ENCODE measurements around the gene BSN. TPM values are rescaled to one million over a fixed set of nuclear protein-coding genes. Genes with fewer than 3 reads are reported as not detected.

BSN gene
- total RNA-seq, 1 experiment from 2014 or later, result 0.87 TPM

DNA sequence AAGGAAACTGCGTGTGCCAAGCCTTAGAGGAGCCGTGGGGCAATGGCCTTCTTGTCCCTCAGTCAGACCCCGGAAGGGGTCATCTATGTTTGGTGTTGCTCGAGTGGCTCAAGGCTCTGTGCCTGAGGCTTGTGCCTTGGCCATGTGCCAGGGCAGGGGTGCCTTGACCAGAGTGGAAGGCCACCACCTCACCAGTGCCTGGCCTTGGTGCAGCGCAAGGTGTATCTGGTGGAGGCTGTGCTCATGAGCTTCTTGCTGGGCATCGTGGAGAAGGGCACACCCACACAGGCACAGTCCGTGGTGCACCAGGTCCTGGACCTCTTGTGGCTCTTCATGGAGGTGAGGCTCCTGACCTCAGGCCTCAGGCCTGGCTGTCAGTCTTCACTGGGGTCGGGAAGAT lies 145.7 kb downstream of the BSN start:
- no peaks in the 10 kb centered on the region for H3K27me3 ChIP-seq (ENCODE audit: control insufficient read depth, insufficient read depth, low read length)
- no TSS peak for BruUV-seq (replicated peaks)
- TF ChIP-seq TCF7L2 (IDR thresholded peaks at IDR 0.05; ENCODE audit: low read depth, low read length) (no peak), POLR2AphosphoS5 (IDR thresholded peaks at IDR 0.05; ENCODE audit: low read depth, low read length) (no peak), SIN3A (IDR thresholded peaks at IDR 0.05; ENCODE audit: borderline replicate concordance, insufficient read depth, low read depth, low read length) (no peak)
- TF ChIP-seq, protein P1, sequence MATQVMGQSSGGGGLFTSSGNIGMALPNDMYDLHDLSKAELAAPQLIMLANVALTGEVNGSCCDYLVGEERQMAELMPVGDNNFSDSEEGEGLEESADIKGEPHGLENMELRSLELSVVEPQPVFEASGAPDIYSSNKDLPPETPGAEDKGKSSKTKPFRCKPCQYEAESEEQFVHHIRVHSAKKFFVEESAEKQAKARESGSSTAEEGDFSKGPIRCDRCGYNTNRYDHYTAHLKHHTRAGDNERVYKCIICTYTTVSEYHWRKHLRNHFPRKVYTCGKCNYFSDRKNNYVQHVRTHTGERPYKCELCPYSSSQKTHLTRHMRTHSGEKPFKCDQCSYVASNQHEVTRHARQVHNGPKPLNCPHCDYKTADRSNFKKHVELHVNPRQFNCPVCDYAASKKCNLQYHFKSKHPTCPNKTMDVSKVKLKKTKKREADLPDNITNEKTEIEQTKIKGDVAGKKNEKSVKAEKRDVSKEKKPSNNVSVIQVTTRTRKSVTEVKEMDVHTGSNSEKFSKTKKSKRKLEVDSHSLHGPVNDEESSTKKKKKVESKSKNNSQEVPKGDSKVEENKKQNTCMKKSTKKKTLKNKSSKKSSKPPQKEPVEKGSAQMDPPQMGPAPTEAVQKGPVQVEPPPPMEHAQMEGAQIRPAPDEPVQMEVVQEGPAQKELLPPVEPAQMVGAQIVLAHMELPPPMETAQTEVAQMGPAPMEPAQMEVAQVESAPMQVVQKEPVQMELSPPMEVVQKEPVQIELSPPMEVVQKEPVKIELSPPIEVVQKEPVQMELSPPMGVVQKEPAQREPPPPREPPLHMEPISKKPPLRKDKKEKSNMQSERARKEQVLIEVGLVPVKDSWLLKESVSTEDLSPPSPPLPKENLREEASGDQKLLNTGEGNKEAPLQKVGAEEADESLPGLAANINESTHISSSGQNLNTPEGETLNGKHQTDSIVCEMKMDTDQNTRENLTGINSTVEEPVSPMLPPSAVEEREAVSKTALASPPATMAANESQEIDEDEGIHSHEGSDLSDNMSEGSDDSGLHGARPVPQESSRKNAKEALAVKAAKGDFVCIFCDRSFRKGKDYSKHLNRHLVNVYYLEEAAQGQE (IDR thresholded peaks at IDR 0.05; ENCODE audit: insufficient read depth in 1 of 2, low read depth in 2 of 2, low read length in 1 of 2), result no peak
- TF ChIP-seq, protein P2, sequence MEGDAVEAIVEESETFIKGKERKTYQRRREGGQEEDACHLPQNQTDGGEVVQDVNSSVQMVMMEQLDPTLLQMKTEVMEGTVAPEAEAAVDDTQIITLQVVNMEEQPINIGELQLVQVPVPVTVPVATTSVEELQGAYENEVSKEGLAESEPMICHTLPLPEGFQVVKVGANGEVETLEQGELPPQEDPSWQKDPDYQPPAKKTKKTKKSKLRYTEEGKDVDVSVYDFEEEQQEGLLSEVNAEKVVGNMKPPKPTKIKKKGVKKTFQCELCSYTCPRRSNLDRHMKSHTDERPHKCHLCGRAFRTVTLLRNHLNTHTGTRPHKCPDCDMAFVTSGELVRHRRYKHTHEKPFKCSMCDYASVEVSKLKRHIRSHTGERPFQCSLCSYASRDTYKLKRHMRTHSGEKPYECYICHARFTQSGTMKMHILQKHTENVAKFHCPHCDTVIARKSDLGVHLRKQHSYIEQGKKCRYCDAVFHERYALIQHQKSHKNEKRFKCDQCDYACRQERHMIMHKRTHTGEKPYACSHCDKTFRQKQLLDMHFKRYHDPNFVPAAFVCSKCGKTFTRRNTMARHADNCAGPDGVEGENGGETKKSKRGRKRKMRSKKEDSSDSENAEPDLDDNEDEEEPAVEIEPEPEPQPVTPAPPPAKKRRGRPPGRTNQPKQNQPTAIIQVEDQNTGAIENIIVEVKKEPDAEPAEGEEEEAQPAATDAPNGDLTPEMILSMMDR (IDR thresholded peaks at IDR 0.05), result no peak
- no peak overlapping the region for H3K4me3 ChIP-seq (ENCODE audit: low read depth in 2 of 2, low read length in 2 of 2)
- ATAC-seq, result no peak
- no peak for DNase-seq (ENCODE audit: low read depth, low spot score)
- intact Hi-C loops (cut with micrococcal nuclease; ENCODE audit: unreplicated experiment) (no loop called here), in situ Hi-C loops (cut with HindIII; ENCODE audit: low pct_unique_long_range_greater_than_20kb, low sequenced_read_pairs) (no loop called here)
- H3K4me1 ChIP-seq (ENCODE audit: control insufficient read depth, insufficient read depth, low read length), result no peaks in the 10 kb centered on the region
- no peaks in the 10 kb centered on the region for H3K9me3 ChIP-seq (ENCODE audit: control insufficient read depth, insufficient read depth, low read depth, low read length)
- H3K27ac ChIP-seq (ENCODE audit: low read length), result no peak overlapping the region
- ChIA-PET POLR2A (no interaction called here), CTCF (no interaction called here)
- H3K36me3 ChIP-seq (ENCODE audit: control insufficient read depth, insufficient read depth, low read length), result no peaks in the 10 kb centered on the region

DNA sequence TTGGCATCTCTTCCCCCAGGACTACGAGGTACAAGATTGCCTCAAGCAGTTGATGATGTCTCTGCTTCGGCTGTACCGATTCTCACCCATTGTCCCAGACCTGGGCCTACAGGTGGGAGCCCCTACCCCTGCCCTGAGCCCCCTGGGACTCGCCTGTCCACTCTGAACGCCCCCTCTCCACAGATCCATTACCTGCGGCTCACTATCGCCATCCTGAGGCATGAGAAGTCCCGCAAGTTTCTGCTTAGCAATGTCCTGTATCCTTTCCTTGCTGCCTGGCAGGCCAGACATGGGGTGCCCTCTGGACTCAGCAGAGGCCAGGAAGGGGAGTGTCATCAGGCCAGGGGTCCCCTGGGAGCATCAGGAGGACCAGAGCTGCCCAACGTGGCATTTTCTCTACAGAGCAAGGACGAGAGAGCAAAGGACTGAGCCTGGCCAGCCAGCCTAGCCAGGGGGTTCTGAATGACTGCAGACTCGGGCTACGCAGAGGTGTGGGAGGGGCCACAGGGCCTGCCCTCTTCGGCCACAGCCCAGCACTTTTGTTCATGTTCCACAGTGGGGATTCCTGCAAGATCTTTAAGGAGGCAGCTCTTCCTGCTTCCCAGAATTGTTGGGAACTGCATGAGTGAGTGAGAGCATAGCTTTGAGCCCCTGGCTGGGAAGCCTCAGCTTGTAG lies 146.3 kb downstream of the BSN start:
- H3K27me3 ChIP-seq (ENCODE audit: control insufficient read depth, insufficient read depth, low read length), result no peaks in the 10 kb centered on the region
- H3K36me3 ChIP-seq (ENCODE audit: control insufficient read depth, insufficient read depth, low read length), result no peaks in the 10 kb centered on the region
- in situ Hi-C loops (cut with HindIII; ENCODE audit: low pct_unique_long_range_greater_than_20kb, low sequenced_read_pairs), result no loop called here
- H3K4me3 ChIP-seq (ENCODE audit: low read depth in 2 of 2, low read length in 2 of 2), result no peak overlapping the region
- TF ChIP-seq, protein P1 (IDR thresholded peaks at IDR 0.05; ENCODE audit: insufficient read depth in 1 of 2, low read depth in 2 of 2, low read length in 1 of 2), result no peak
- TF ChIP-seq POLR2AphosphoS5 (IDR thresholded peaks at IDR 0.05; ENCODE audit: low read depth, low read length) (no peak), TCF7L2 (IDR thresholded peaks at IDR 0.05; ENCODE audit: low read depth, low read length) (no peak), SIN3A (IDR thresholded peaks at IDR 0.05; ENCODE audit: borderline replicate concordance, insufficient read depth, low read depth, low read length) (no peak)
- TF ChIP-seq, protein P2 (IDR thresholded peaks at IDR 0.05), result no peak; the same call in 1 of the 2 replicates
- DNase-seq (ENCODE audit: low read depth, low spot score), result no peak
- no TSS peak for BruUV-seq (replicated peaks)
- intact Hi-C loops (cut with micrococcal nuclease; ENCODE audit: unreplicated experiment), result no loop called here
- H3K4me1 ChIP-seq (ENCODE audit: control insufficient read depth, insufficient read depth, low read length), result no peaks in the 10 kb centered on the region
- ChIA-PET POLR2A (interaction anchor here (0.6 kb wide), 1 partner anchor 194 kb away, joined by 3 read pairs; no protein-coding TSS in a partner anchor), CTCF (interaction anchor here (0.6 to 1.1 kb wide), 3 partner anchors 86 to 161 kb away, joined by 3 to 6 read pairs (median 4); partner anchors contain the start of gene IP6K1)
- H3K9me3 ChIP-seq (ENCODE audit: control insufficient read depth, insufficient read depth, low read depth, low read length), result no peaks in the 10 kb centered on the region
- H3K27ac ChIP-seq (ENCODE audit: low read length), result no peak overlapping the region
- no peak for ATAC-seq
